Ovary (tissue), 9 donors: ENCODE data around the gene MRPL44. TPM values are rescaled to one million over a fixed set of nuclear protein-coding genes. Genes with fewer than 3 reads are reported as not detected.

Source experiments
- DNase-seq, 5 donors: peaks; one replicate each; pipeline ENCODE4 v3.0.0-alpha.2; 2019 to 2020
- H3K27ac ChIP-seq, 2 donors: fragments of 200-600 bp; one replicate each; pipeline versions ENCODE4 v1.5.1 to v1.8.0; 2019 to 2022
- H3K27me3 ChIP-seq: fragments of 200-600 bp; one replicate; pipeline ENCODE4 v1.8.0; 2022
- H3K36me3 ChIP-seq: fragments of 200-600 bp; sonication (generic); one replicate; pipeline ENCODE4 v1.5.1; 2019
- H3K4me1 ChIP-seq: one replicate; pipeline ENCODE4 v1.8.1; 2013; ENCODE audit warnings: mild to moderate bottlenecking, moderate library complexity; ENCODE audit not compliant: insufficient read depth
- H3K4me3 ChIP-seq: fragments of 200-600 bp; sonication (generic); one replicate; pipeline ENCODE4 v1.5.1; 2017
- H3K9me3 ChIP-seq, 2 donors: fragments of 200-600 bp in 1 of 2; sonication (generic) in 1 of 2; one replicate each; pipeline versions ENCODE4 v1.5.1 to v1.8.1; 2013 to 2019; ENCODE audit warnings: mild to moderate bottlenecking in 1 of 2, moderate library complexity in 1 of 2
- CTCF ChIP-seq, 3 donors: fragments of 450-650 bp in 2 of 3; fragments of 200-600 bp in 1 of 3; IDR thresholded peaks; one replicate each; pipeline versions ENCODE4 v1.5.1 to v1.8.0; 2016 to 2022; ENCODE audit warnings: antibody characterized with exemption in 3 of 3, mild to moderate bottlenecking in 1 of 3
- EP300 ChIP-seq: sonication (generic); formaldehyde crosslinking; IDR thresholded peaks from one replicate; pipeline ENCODE4 v1.6.1; 2017; ENCODE audit warnings: antibody characterized with exemption
- POLR2A ChIP-seq: fragments of 450-650 bp; IDR thresholded peaks from one replicate; pipeline ENCODE4 v1.6.1; 2017; ENCODE audit warnings: antibody characterized with exemption, mild to moderate bottlenecking, moderate library complexity
- WGBS, 3 donors: extraction: QIAGEN DNeasy Blood & Tissue Kit in 1 of 3; methylation state at CpG; one replicate each; pipeline versions ENCODE4 v1.1.5 to v1.1.7; 2013 to 2017; 5-methylcytosine and 5-hydroxymethylcytosine counted together
- intact Hi-C, 4 donors: fragments of 100-400 bp; cut with DNase I; formaldehyde crosslinking; loops; one replicate each; pipeline versions ENCODE4 v1.11.0 to v1.15.1; 2022 to 2023
- polyA plus RNA-seq, 2 donors: library from polyadenylated mRNA; stranded (reverse); fragments of 200-250 nt in 1 of 2; fragments of 350-450 nt in 1 of 2; fragmentation: Illumina TruSeq in 1 of 2; extraction: RNeasy Lipid Tissue Mini Kit (QIAGEN cat#74804) in 1 of 2; gene quantifications; one replicate each; pipeline ENCODE4 v1.2.3, GENCODE V29; 2013 to 2014
- total RNA-seq, 7 donors: library from RNA; depleted of rRNA in 2 of 7; stranded (reverse); fragments of >200 nt in 2 of 7; fragmentation: NEBNext Ultra II Directional in 3 of 7; extraction: Animal tissue kit (Norgen Biotek cat#: 25700) in 3 of 7; gene quantifications; one replicate each; pipeline versions ENCODE4 v1.1.0 to v1.2.4, GENCODE V29; 2016 to 2023
- donor health status: DM: no; HTN: no; CAD: no; lungs with moderate emphysema.
- donor health status: DM: no; HTN: no; CAD: no.
- donor health status: Bipolar disorder and iron deficiency.
- donor health status: DM: yes; HTN: yes; CAD: no.
- donor health status: DM: no; HTN: no; CAD: no.
- donor health status: DM: yes; HTN: yes; CAD: no.

The MRPL44 gene
- total and polyA plus RNA-seq, 9 donors = 12.6 to 28.3 (median 17.5) TPM

GRCh38 chr2:223952280-223952968 lies 4.8 kb upstream of the MRPL44 start:
- Histone ChIP-seq H3K9me3 (no peaks in the 10 kb centered on the region), H3K27ac (no peak overlapping the region), H3K4me1 (no peaks in the 10 kb centered on the region), H3K36me3 (no peaks in the 10 kb centered on the region), H3K4me3 (no peak overlapping the region), H3K27me3 (no peaks in the 10 kb centered on the region)
- intact Hi-C loops = loop anchor here in 1 of 4 donors (10.0 kb wide), 1 partner anchor 1298 kb away; the partner anchor contains the start of gene FARSB
- WGBS, 3 donors = 80 to 86% (median 85%) methylated on average over 6 of the region's 6 CpGs
- no peak for DNase-seq
- TF ChIP-seq POLR2A = no peak
- no peak for TF ChIP-seq EP300
- TF ChIP-seq CTCF (IDR thresholded peaks at IDR 0.05) = no peak

- no peaks in the 10 kb centered on the region for H3K9me3 ChIP-seq
- DNase-seq = no peak
- H3K27me3 ChIP-seq = no peaks in the 10 kb centered on the region
- no peak overlapping the region for H3K4me3 ChIP-seq
- no peaks in the 10 kb centered on the region for H3K36me3 ChIP-seq
- WGBS, 3 donors = 78 to 93% (median 92%) methylated on average over 3 of the region's 3 CpGs
- TF ChIP-seq POLR2A (no peak), CTCF (IDR thresholded peaks at IDR 0.05) (no peak), EP300 (no peak)
- H3K4me1 ChIP-seq = peaks cover 2% of the 10 kb centered on the region
- H3K27ac ChIP-seq = no peak overlapping the region
- intact Hi-C loops = loop anchor here in 1 of 4 donors (10.0 kb wide), 1 partner anchor 1300 kb away; the partner anchor contains the start of gene FARSB
Observed at GRCh38 chr2:223954401-223954800, 2.9 kb upstream of the MRPL44 start.

- TF ChIP-seq EP300 (no peak), CTCF (IDR thresholded peaks at IDR 0.05) (no peak)
- no peak for DNase-seq
- intact Hi-C loops = loop anchor here in 1 of 4 donors (10.0 kb wide), 1 partner anchor 1301 kb away; the partner anchor contains the start of gene FARSB
- H3K36me3 ChIP-seq = no peaks in the 10 kb centered on the region
- WGBS, 3 donors = 79 to 88% (median 85%) methylated on average over 4 of the region's 4 CpGs
- H3K4me1 ChIP-seq = peaks cover 12% of the 10 kb centered on the region
- H3K27me3 ChIP-seq = no peaks in the 10 kb centered on the region
- peak overlapping the region in 1 of 2 donors; percentile 49 for H3K27ac ChIP-seq
- H3K9me3 ChIP-seq = no peaks in the 10 kb centered on the region
- peak overlapping the region; percentile 67 for H3K4me3 ChIP-seq
Observed at GRCh38 chr2:223956300-223956699, 963 bp upstream of the MRPL44 start.

- intact Hi-C loops = loop anchor here in 1 of 4 donors (10.0 kb wide), 1 partner anchor 1305 kb away; the partner anchor contains the start of gene FARSB
- H3K4me1 ChIP-seq = peaks cover 15% of the 10 kb centered on the region
- H3K4me3 ChIP-seq = no peak overlapping the region
- no peaks in the 10 kb centered on the region for H3K27me3 ChIP-seq
- no peak for DNase-seq
- H3K27ac ChIP-seq = no peak overlapping the region
- H3K9me3 ChIP-seq = no peaks in the 10 kb centered on the region
- no peaks in the 10 kb centered on the region for H3K36me3 ChIP-seq
- TF ChIP-seq POLR2A (no peak), CTCF (IDR thresholded peaks at IDR 0.05) (no peak), EP300 (no peak)
- 32 to 45% (median 37%) methylated on average over 5 of the region's 5 CpGs for WGBS, 3 donors
Observed at GRCh38 chr2:223959688-223960087, 2.4 kb downstream of the MRPL44 start.
